GM23338 (cell line): Measurements from ENCODE around the gene ERF.

Experiments used
- CREB1 ChIP-seq: fragments of 250-450 bp; sonication (Bioruptor Pico); IDR thresholded peaks from 2 replicates; pipeline ENCODE4 v1.5.0; 2020; ENCODE audit warnings: low read depth, mild to moderate bottlenecking, moderate library complexity
- EZH2 ChIP-seq: fragments of 200-600 bp; sonication (generic); IDR thresholded peaks from one replicate; pipeline ENCODE4 v1.8.0; 2017; ENCODE audit warnings: antibody characterized with exemption, mild to moderate bottlenecking, low read depth; ENCODE audit not compliant: unreplicated experiment
- EZH2phosphoT487 ChIP-seq: fragments of 200-600 bp; sonication (generic); IDR thresholded peaks from one replicate; pipeline ENCODE4 v1.8.1; 2018; ENCODE audit warnings: antibody characterized with exemption; ENCODE audit not compliant: unreplicated experiment
- JUNB ChIP-seq: IDR thresholded peaks from one replicate; pipeline ENCODE4 v1.6.1; 2016; ENCODE audit warnings: antibody characterized with exemption; ENCODE audit not compliant: unreplicated experiment
- NANOG ChIP-seq: IDR thresholded peaks from 2 replicates; pipeline ENCODE4 v1.6.1; 2016; ENCODE audit warnings: antibody characterized with exemption, borderline replicate concordance
- POLR2AphosphoS5 ChIP-seq: IDR thresholded peaks from 2 replicates; pipeline ENCODE4 v1.6.1; 2016; ENCODE audit warnings: antibody characterized with exemption, low read depth
- STAT1 ChIP-seq: IDR thresholded peaks from one replicate; pipeline ENCODE4 v1.6.1; 2016; ENCODE audit warnings: antibody characterized with exemption; ENCODE audit not compliant: unreplicated experiment
- ZNF114 ChIP-seq: fragments of 250-450 bp; sonication (Bioruptor Pico); IDR thresholded peaks from 2 replicates; pipeline ENCODE4 v1.5.0; 2020; ENCODE audit warnings: mild to moderate bottlenecking, moderate library complexity
- TF ChIP-seq, protein P1 (sequence below), 2 experiments: fragments of 200-600 bp in 1 of 2; sonication (generic) in 1 of 2; conservative IDR thresholded peaks; 2 replicates each; pipeline versions ENCODE4 v1.5.1 to v1.6.1; 2016 to 2017; ENCODE audit warnings: antibody characterized with exemption in 2 of 2, low read depth in 2 of 2, mild to moderate bottlenecking in 2 of 2, moderate library complexity in 1 of 2
- TF ChIP-seq, protein P2 (sequence below): IDR thresholded peaks from 2 replicates; pipeline ENCODE4 v1.6.1; 2016; ENCODE audit warnings: antibody characterized with exemption
- TF ChIP-seq, protein P3 (sequence below): IDR thresholded peaks from one replicate; pipeline ENCODE4 v1.6.1; 2018; ENCODE audit warnings: antibody characterized with exemption; ENCODE audit not compliant: unreplicated experiment
- TF ChIP-seq, protein P4 (sequence below): fragments of 250-450 bp; sonication (Bioruptor Pico); IDR thresholded peaks from 2 replicates; pipeline ENCODE4 v1.5.0; 2020; ENCODE audit warnings: mild to moderate bottlenecking, moderate library complexity

DNA sequence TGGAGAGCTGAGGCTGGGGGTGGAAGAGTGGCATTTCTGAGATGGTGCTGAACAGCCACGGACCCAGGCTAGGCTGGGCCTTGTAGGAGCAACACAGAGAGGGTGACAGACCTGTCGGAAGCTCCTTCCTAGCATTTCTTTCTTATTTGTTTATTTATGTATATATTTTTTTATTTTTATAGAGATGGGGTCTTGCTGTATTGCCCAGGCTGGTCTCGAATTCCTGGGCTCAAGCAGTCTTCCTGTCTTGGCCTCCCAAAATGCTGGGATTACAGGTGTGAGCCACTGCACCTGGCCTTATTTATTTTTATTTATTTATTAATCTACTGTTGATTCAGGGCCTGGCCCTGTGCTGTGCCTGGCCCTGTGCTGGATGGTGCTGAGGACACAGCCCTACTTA lies 20.6 kb upstream of the ERF start:
- TF ChIP-seq, protein P1, sequence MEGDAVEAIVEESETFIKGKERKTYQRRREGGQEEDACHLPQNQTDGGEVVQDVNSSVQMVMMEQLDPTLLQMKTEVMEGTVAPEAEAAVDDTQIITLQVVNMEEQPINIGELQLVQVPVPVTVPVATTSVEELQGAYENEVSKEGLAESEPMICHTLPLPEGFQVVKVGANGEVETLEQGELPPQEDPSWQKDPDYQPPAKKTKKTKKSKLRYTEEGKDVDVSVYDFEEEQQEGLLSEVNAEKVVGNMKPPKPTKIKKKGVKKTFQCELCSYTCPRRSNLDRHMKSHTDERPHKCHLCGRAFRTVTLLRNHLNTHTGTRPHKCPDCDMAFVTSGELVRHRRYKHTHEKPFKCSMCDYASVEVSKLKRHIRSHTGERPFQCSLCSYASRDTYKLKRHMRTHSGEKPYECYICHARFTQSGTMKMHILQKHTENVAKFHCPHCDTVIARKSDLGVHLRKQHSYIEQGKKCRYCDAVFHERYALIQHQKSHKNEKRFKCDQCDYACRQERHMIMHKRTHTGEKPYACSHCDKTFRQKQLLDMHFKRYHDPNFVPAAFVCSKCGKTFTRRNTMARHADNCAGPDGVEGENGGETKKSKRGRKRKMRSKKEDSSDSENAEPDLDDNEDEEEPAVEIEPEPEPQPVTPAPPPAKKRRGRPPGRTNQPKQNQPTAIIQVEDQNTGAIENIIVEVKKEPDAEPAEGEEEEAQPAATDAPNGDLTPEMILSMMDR (conservative IDR thresholded peaks at IDR 0.05; ENCODE audit: low read depth in 2 of 2): no peak
- no peak for TF ChIP-seq EZH2phosphoT487
- no peak for TF ChIP-seq POLR2AphosphoS5
- TF ChIP-seq, protein P2, sequence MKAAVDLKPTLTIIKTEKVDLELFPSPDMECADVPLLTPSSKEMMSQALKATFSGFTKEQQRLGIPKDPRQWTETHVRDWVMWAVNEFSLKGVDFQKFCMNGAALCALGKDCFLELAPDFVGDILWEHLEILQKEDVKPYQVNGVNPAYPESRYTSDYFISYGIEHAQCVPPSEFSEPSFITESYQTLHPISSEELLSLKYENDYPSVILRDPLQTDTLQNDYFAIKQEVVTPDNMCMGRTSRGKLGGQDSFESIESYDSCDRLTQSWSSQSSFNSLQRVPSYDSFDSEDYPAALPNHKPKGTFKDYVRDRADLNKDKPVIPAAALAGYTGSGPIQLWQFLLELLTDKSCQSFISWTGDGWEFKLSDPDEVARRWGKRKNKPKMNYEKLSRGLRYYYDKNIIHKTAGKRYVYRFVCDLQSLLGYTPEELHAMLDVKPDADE: no peak
- no peak for TF ChIP-seq STAT1
- TF ChIP-seq, protein P3, sequence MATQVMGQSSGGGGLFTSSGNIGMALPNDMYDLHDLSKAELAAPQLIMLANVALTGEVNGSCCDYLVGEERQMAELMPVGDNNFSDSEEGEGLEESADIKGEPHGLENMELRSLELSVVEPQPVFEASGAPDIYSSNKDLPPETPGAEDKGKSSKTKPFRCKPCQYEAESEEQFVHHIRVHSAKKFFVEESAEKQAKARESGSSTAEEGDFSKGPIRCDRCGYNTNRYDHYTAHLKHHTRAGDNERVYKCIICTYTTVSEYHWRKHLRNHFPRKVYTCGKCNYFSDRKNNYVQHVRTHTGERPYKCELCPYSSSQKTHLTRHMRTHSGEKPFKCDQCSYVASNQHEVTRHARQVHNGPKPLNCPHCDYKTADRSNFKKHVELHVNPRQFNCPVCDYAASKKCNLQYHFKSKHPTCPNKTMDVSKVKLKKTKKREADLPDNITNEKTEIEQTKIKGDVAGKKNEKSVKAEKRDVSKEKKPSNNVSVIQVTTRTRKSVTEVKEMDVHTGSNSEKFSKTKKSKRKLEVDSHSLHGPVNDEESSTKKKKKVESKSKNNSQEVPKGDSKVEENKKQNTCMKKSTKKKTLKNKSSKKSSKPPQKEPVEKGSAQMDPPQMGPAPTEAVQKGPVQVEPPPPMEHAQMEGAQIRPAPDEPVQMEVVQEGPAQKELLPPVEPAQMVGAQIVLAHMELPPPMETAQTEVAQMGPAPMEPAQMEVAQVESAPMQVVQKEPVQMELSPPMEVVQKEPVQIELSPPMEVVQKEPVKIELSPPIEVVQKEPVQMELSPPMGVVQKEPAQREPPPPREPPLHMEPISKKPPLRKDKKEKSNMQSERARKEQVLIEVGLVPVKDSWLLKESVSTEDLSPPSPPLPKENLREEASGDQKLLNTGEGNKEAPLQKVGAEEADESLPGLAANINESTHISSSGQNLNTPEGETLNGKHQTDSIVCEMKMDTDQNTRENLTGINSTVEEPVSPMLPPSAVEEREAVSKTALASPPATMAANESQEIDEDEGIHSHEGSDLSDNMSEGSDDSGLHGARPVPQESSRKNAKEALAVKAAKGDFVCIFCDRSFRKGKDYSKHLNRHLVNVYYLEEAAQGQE: no peak
- TF ChIP-seq EZH2: no peak
- no peak for TF ChIP-seq CREB1 (CRISPR knock-in tag)
- TF ChIP-seq JUNB: no peak
- no peak for TF ChIP-seq ZNF114 (CRISPR knock-in tag)
- TF ChIP-seq NANOG: no peak
- TF ChIP-seq, protein P4, sequence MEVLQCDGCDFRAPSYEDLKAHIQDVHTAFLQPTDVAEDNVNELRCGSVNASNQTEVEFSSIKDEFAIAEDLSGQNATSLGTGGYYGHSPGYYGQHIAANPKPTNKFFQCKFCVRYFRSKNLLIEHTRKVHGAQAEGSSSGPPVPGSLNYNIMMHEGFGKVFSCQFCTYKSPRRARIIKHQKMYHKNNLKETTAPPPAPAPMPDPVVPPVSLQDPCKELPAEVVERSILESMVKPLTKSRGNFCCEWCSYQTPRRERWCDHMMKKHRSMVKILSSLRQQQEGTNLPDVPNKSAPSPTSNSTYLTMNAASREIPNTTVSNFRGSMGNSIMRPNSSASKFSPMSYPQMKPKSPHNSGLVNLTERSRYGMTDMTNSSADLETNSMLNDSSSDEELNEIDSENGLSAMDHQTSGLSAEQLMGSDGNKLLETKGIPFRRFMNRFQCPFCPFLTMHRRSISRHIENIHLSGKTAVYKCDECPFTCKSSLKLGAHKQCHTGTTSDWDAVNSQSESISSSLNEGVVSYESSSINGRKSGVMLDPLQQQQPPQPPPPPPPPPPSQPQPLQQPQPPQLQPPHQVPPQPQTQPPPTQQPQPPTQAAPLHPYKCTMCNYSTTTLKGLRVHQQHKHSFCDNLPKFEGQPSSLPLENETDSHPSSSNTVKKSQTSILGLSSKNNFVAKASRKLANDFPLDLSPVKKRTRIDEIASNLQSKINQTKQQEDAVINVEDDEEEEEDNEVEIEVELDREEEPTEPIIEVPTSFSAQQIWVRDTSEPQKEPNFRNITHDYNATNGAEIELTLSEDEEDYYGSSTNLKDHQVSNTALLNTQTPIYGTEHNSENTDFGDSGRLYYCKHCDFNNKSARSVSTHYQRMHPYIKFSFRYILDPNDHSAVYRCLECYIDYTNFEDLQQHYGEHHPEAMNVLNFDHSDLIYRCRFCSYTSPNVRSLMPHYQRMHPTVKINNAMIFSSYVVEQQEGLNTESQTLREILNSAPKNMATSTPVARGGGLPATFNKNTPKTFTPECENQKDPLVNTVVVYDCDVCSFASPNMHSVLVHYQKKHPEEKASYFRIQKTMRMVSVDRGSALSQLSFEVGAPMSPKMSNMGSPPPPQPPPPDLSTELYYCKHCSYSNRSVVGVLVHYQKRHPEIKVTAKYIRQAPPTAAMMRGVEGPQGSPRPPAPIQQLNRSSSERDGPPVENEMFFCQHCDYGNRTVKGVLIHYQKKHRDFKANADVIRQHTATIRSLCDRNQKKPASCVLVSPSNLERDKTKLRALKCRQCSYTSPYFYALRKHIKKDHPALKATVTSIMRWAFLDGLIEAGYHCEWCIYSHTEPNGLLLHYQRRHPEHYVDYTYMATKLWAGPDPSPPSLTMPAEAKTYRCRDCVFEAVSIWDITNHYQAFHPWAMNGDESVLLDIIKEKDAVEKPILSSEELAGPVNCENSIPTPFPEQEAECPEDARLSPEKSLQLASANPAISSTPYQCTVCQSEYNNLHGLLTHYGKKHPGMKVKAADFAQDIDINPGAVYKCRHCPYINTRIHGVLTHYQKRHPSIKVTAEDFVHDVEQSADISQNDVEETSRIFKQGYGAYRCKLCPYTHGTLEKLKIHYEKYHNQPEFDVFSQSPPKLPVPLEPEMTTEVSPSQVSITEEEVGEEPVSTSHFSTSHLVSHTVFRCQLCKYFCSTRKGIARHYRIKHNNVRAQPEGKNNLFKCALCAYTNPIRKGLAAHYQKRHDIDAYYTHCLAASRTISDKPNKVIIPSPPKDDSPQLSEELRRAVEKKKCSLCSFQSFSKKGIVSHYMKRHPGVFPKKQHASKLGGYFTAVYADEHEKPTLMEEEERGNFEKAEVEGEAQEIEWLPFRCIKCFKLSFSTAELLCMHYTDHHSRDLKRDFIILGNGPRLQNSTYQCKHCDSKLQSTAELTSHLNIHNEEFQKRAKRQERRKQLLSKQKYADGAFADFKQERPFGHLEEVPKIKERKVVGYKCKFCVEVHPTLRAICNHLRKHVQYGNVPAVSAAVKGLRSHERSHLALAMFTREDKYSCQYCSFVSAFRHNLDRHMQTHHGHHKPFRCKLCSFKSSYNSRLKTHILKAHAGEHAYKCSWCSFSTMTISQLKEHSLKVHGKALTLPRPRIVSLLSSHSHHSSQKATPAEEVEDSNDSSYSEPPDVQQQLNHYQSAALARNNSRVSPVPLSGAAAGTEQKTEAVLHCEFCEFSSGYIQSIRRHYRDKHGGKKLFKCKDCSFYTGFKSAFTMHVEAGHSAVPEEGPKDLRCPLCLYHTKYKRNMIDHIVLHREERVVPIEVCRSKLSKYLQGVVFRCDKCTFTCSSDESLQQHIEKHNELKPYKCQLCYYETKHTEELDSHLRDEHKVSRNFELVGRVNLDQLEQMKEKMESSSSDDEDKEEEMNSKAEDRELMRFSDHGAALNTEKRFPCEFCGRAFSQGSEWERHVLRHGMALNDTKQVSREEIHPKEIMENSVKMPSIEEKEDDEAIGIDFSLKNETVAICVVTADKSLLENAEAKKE: no peak
